NT2/D1 (cell line): ENCODE results near the gene MGAT5.

Experiments
- SUZ12 ChIP-seq: IDR thresholded peaks from 2 replicates; pipeline ENCODE4 v1.6.1; 2011; ENCODE audit not compliant: insufficient read length, insufficient read depth; ENCODE audit errors: extremely low read depth
- YY1 ChIP-seq: IDR thresholded peaks from 2 replicates; pipeline ENCODE4 v1.6.1; 2011; ENCODE audit not compliant: insufficient read length, insufficient read depth

GRCh38 chr2:134396493-134396892, 142.6 kb downstream of the MGAT5 start:
- no peak for TF ChIP-seq YY1
- no peak for TF ChIP-seq SUZ12
